WI38 (cell line): ENCODE results near the gene CDC42BPA.

ENCODE experiments used
- H3K4me3 ChIP-seq: 2 replicates; pipeline ENCODE4 v1.5.1; 2011; ENCODE audit warnings: low read depth, mild to moderate bottlenecking, control low read depth, low read length
- CTCF ChIP-seq: IDR thresholded peaks from 2 replicates; pipeline ENCODE4 v1.5.1; 2012; ENCODE audit warnings: low read depth, mild to moderate bottlenecking, control low read depth, low read length

The CDC42BPA gene

GRCh38 chr1:226981838-226982237, 336.5 kb downstream of the CDC42BPA start:
- TF ChIP-seq CTCF, result no peak
- H3K4me3 ChIP-seq, result no peak overlapping the region

- no peak overlapping the region for H3K4me3 ChIP-seq
- TF ChIP-seq CTCF, result no peak
These were observed 336.9 kb downstream of the CDC42BPA start for GRCh38 chr1:226981386-226981817.

- H3K4me3 ChIP-seq, result no peak overlapping the region
- no peak for TF ChIP-seq CTCF
These were observed 337.5 kb downstream of the CDC42BPA start for GRCh38 chr1:226980565-226981385.

GRCh38 chr1:226980122-226980560, 338.2 kb downstream of the CDC42BPA start:
- no peak for TF ChIP-seq CTCF
- H3K4me3 ChIP-seq, result no peak overlapping the region

GRCh38 chr1:226979517-226980121, 338.7 kb downstream of the CDC42BPA start:
- TF ChIP-seq CTCF, result no peak
- H3K4me3 ChIP-seq, result no peak overlapping the region

- no peak overlapping the region for H3K4me3 ChIP-seq
- TF ChIP-seq CTCF, result no peak
These were observed 339.2 kb downstream of the CDC42BPA start for GRCh38 chr1:226979115-226979516.

GRCh38 chr1:226978432-226979114, 339.7 kb downstream of the CDC42BPA start:
- TF ChIP-seq CTCF, result no peak
- no peak overlapping the region for H3K4me3 ChIP-seq
